CD4-positive, alpha-beta T cell treated with Interleukin-2 at 100 ng/mL for 4 hours (primary cell): Measurements from ENCODE around the gene BMP2.

Experiments
- DNase-seq: peaks from one replicate; pipeline ENCODE4 v3.0.0-alpha.2; 2020; ENCODE audit warnings: low spot score

Gene BMP2

GRCh38 chr20:6767536-6768227, at the start of gene BMP2:
TSS of gene BMP2 (plus strand) at chr20:6767686. CDS start at chr20:6770127, 2,441 bp downstream.
- no peak for DNase-seq

GRCh38 chr20:6718662-6719368, 48.7 kb upstream of the BMP2 start:
- DNase-seq = no peak

GRCh38 chr20:6719369-6719721, 48.1 kb upstream of the BMP2 start:
- DNase-seq = no peak

- DNase-seq = no peak
Measured at GRCh38 chr20:6726761-6727160, 40.7 kb upstream of the BMP2 start.

- DNase-seq = no peak
Measured at GRCh38 chr20:6730672-6731328, 36.7 kb upstream of the BMP2 start.

GRCh38 chr20:6732001-6732447, 35.5 kb upstream of the BMP2 start:
- DNase-seq = no peak

- no peak for DNase-seq
Measured at GRCh38 chr20:6732851-6733250, 34.6 kb upstream of the BMP2 start.

GRCh38 chr20:6733965-6734364, 33.5 kb upstream of the BMP2 start:
- no peak for DNase-seq

- no peak for DNase-seq
Measured at GRCh38 chr20:6735942-6736845, 31.3 kb upstream of the BMP2 start.

- no peak for DNase-seq
Measured at GRCh38 chr20:6739406-6739805, 28.1 kb upstream of the BMP2 start.

GRCh38 chr20:6740096-6740495, 27.4 kb upstream of the BMP2 start:
- DNase-seq = no peak

- DNase-seq = no peak
Measured at GRCh38 chr20:6744180-6744579, 23.3 kb upstream of the BMP2 start.

GRCh38 chr20:6744805-6745204, 22.7 kb upstream of the BMP2 start:
- DNase-seq = no peak

GRCh38 chr20:6746901-6747609, 20.4 kb upstream of the BMP2 start:
- DNase-seq = no peak

- DNase-seq = no peak
Measured at GRCh38 chr20:6750438-6750837, 17.0 kb upstream of the BMP2 start.

GRCh38 chr20:6756693-6757595, 10.5 kb upstream of the BMP2 start:
- no peak for DNase-seq

- no peak for DNase-seq
Measured at GRCh38 chr20:6764619-6765018, 2.9 kb upstream of the BMP2 start.

- no peak for DNase-seq
Measured at GRCh38 chr20:6765469-6766058, 1.9 kb upstream of the BMP2 start.

GRCh38 chr20:6766433-6766832, 1.1 kb upstream of the BMP2 start:
- DNase-seq = no peak

GRCh38 chr20:6767126-6767535, 355 bp upstream of the BMP2 start:
- DNase-seq = no peak
